Astrocyte (in vitro differentiated cells and primary cell): ENCODE results near the gene LMTK2. TPM values are rescaled to one million over a fixed set of nuclear protein-coding genes. Genes with fewer than 3 reads are reported as not detected.

Experiments
- DNase-seq: peaks from one replicate; pipeline ENCODE4 v3.0.0-alpha.2; 2010; ENCODE audit warnings: low read depth
- FAIRE-seq: peaks from 2 replicates; lab custom pipeline; 2011; peaks lifted over from hg19 to GRCh38; lab: Jason Lieb, UNC
- H2AFZ ChIP-seq: 2 replicates; pipeline ENCODE4 v1.6.0; 2012; ENCODE audit warnings: low read depth, low read length, inconsistent platforms
- H3K27ac ChIP-seq: 2 replicates; pipeline ENCODE4 v1.5.1; 2011; ENCODE audit warnings: low read depth, low read length, inconsistent platforms
- H3K27me3 ChIP-seq: 2 replicates; pipeline ENCODE4 v1.6.0; 2011; ENCODE audit warnings: low read length, inconsistent platforms; ENCODE audit not compliant: insufficient read depth
- H3K36me3 ChIP-seq: 2 replicates; pipeline ENCODE4 v1.5.1; 2011; ENCODE audit warnings: low read length, inconsistent platforms; ENCODE audit not compliant: insufficient read depth
- H3K4me1 ChIP-seq: 2 replicates; pipeline ENCODE4 v1.5.1; 2011; ENCODE audit warnings: low read length, inconsistent platforms; ENCODE audit not compliant: insufficient read depth
- H3K4me2 ChIP-seq: 2 replicates; pipeline ENCODE4 v1.6.0; 2012; ENCODE audit warnings: low read length, inconsistent platforms
- H3K4me3 ChIP-seq: 2 replicates; pipeline ENCODE4 v1.5.1; 2011; ENCODE audit warnings: low read depth, mild to moderate bottlenecking, low read length, inconsistent platforms; ENCODE audit not compliant: insufficient read depth
- H3K79me2 ChIP-seq: 2 replicates; pipeline ENCODE4 v1.6.0; 2012; ENCODE audit warnings: mild to moderate bottlenecking, low read length, inconsistent platforms; ENCODE audit not compliant: insufficient read depth
- H3K9ac ChIP-seq: 2 replicates; pipeline ENCODE4 v1.6.0; 2012; ENCODE audit warnings: mild to moderate bottlenecking, low read length, inconsistent platforms
- H3K9me3 ChIP-seq: 2 replicates; pipeline ENCODE4 v1.5.1; 2012; ENCODE audit warnings: low read depth, mild to moderate bottlenecking, low read length, inconsistent platforms; ENCODE audit not compliant: insufficient read depth
- H4K20me1 ChIP-seq: 2 replicates; pipeline ENCODE4 v1.6.0; 2012; ENCODE audit warnings: low read length, inconsistent platforms; ENCODE audit not compliant: insufficient read depth
- H3K27ac Mint-ChIP-seq: one replicate; pipeline ENCODE4 v1.8.0; 2021; ENCODE audit warnings: mild to moderate bottlenecking, mixed read lengths; ENCODE audit not compliant: unreplicated experiment
- H3K27me3 Mint-ChIP-seq: one replicate; pipeline ENCODE4 v1.8.0; 2021; ENCODE audit warnings: low read depth, mixed read lengths; ENCODE audit not compliant: unreplicated experiment
- H3K36me3 Mint-ChIP-seq: one replicate; pipeline ENCODE4 v1.8.0; 2021; ENCODE audit warnings: low read depth, mixed read lengths; ENCODE audit not compliant: unreplicated experiment
- H3K4me1 Mint-ChIP-seq: one replicate; pipeline ENCODE4 v1.8.0; 2021; ENCODE audit warnings: low read depth, mixed read lengths; ENCODE audit not compliant: unreplicated experiment
- H3K4me3 Mint-ChIP-seq: one replicate; pipeline ENCODE4 v1.8.0; 2021; ENCODE audit warnings: mild to moderate bottlenecking, moderate library complexity, mixed read lengths; ENCODE audit not compliant: unreplicated experiment
- H3K9me3 Mint-ChIP-seq: one replicate; pipeline ENCODE4 v1.8.0; 2021; ENCODE audit warnings: mild to moderate bottlenecking, mixed read lengths; ENCODE audit not compliant: unreplicated experiment
- CTCF ChIP-seq: IDR thresholded peaks from 2 replicates; pipeline ENCODE4 v1.5.1; 2011; ENCODE audit warnings: low read depth, mild to moderate bottlenecking, inconsistent platforms, low read length, moderate library complexity; ENCODE audit not compliant: insufficient read depth
- EZH2 ChIP-seq: IDR thresholded peaks from 2 replicates; pipeline ENCODE4 v1.6.1; 2012; ENCODE audit warnings: mild to moderate bottlenecking, low read length, inconsistent platforms; ENCODE audit not compliant: insufficient read depth
- total RNA-seq: library from RNA; stranded (reverse); gene quantifications from 2 replicates; pipeline ENCODE4 v1.2.1, GENCODE V29; 2021

LMTK2 gene
- total RNA-seq, 1 donor from 2014 or later = 15.2 TPM

- H2AFZ ChIP-seq = no peak overlapping the region
- no peak overlapping the region for H3K9ac ChIP-seq
- Mint-ChIP-seq H3K9me3 (no peaks in the 10 kb centered on the region), H3K4me1 (no peaks in the 10 kb centered on the region), H3K27ac (no peak overlapping the region), H3K36me3 (peaks cover 5% of the 10 kb centered on the region), H3K27me3 (no peaks in the 10 kb centered on the region), H3K4me3 (no peak overlapping the region)
- no peak for DNase-seq
- no peaks in the 10 kb centered on the region for H3K4me1 ChIP-seq
- no peaks in the 10 kb centered on the region for H3K9me3 ChIP-seq
- no peak for TF ChIP-seq CTCF
- no peak for TF ChIP-seq EZH2
- no peaks in the 10 kb centered on the region for H4K20me1 ChIP-seq
- no peak overlapping the region for H3K27ac ChIP-seq
- FAIRE-seq = no peak
- H3K27me3 ChIP-seq = no peaks in the 10 kb centered on the region
- H3K4me2 ChIP-seq = no peak overlapping the region
- no peak overlapping the region for H3K4me3 ChIP-seq
- H3K36me3 ChIP-seq = no peaks in the 10 kb centered on the region
- H3K79me2 ChIP-seq = no peaks in the 10 kb centered on the region
Measured at GRCh38 chr7:98229441-98229840, 122.8 kb downstream of the LMTK2 start.

GRCh38 chr7:98229991-98230745 lies 123.5 kb downstream of the LMTK2 start:
- no peaks in the 10 kb centered on the region for H3K79me2 ChIP-seq
- no peaks in the 10 kb centered on the region for H3K36me3 ChIP-seq
- DNase-seq (no peak), FAIRE-seq (no peak)
- Mint-ChIP-seq H3K27me3 (no peaks in the 10 kb centered on the region), H3K4me3 (peak overlapping the region; percentile 41), H3K4me1 (no peaks in the 10 kb centered on the region), H3K36me3 (peaks cover 5% of the 10 kb centered on the region), H3K9me3 (no peaks in the 10 kb centered on the region), H3K27ac (no peak overlapping the region)
- H3K9me3 ChIP-seq = no peaks in the 10 kb centered on the region
- H3K27me3 ChIP-seq = no peaks in the 10 kb centered on the region
- H3K4me2 ChIP-seq = no peak overlapping the region
- no peak overlapping the region for H3K4me3 ChIP-seq
- no peaks in the 10 kb centered on the region for H3K4me1 ChIP-seq
- no peak overlapping the region for H3K27ac ChIP-seq
- H3K9ac ChIP-seq = no peak overlapping the region
- TF ChIP-seq EZH2 (no peak), CTCF (no peak)
- no peaks in the 10 kb centered on the region for H4K20me1 ChIP-seq
- no peak overlapping the region for H2AFZ ChIP-seq
